GM23248 (cell line): ENCODE measurements around the gene WASF3. TPM values are rescaled to one million over a fixed set of nuclear protein-coding genes. Genes with fewer than 3 reads are reported as not detected.

Experiments used
- DNase-seq: peaks from one replicate; pipeline ENCODE4 v3.0.0-alpha.2; 2015
- H2AFZ ChIP-seq: fragments of 200-600 bp; sonication (generic); 2 replicates; pipeline ENCODE4 v1.6.1; 2016; ENCODE audit warnings: antibody characterized with exemption
- H3F3A ChIP-seq: fragments of 200-600 bp; sonication (generic); 2 replicates; pipeline ENCODE4 v1.6.1; 2016; ENCODE audit warnings: mild to moderate bottlenecking, antibody characterized with exemption, mixed run types; ENCODE audit not compliant: insufficient read depth
- H3K27ac ChIP-seq: fragments of 200-600 bp; sonication (generic); 2 replicates; pipeline ENCODE4 v1.5.1; 2016; ENCODE audit warnings: mild to moderate bottlenecking
- H3K27me3 ChIP-seq: fragments of 200-600 bp; sonication (generic); replicated peaks from 2 replicates; pipeline ENCODE4 v1.6.1; 2016; ENCODE audit warnings: mild to moderate bottlenecking; ENCODE audit not compliant: insufficient read depth
- H3K36me3 ChIP-seq: fragments of 200-600 bp; sonication (generic); 2 replicates; pipeline ENCODE4 v1.6.1; 2016; ENCODE audit warnings: low read depth, mild to moderate bottlenecking
- H3K4me1 ChIP-seq: fragments of 200-600 bp; sonication (generic); 2 replicates; pipeline ENCODE4 v1.6.1; 2016; ENCODE audit warnings: mild to moderate bottlenecking; ENCODE audit not compliant: insufficient read depth
- H3K4me2 ChIP-seq: fragments of 200-600 bp; sonication (generic); one replicate; pipeline ENCODE4 v1.6.1; 2016; ENCODE audit warnings: mild to moderate bottlenecking; ENCODE audit not compliant: unreplicated experiment
- H3K4me3 ChIP-seq: fragments of 200-600 bp; sonication (generic); 2 replicates; pipeline ENCODE4 v1.5.1; 2016; ENCODE audit warnings: mild to moderate bottlenecking
- H3K79me2 ChIP-seq: fragments of 200-600 bp; sonication (generic); 2 replicates; pipeline ENCODE4 v1.6.1; 2016; ENCODE audit warnings: mild to moderate bottlenecking; ENCODE audit not compliant: insufficient read depth
- H3K9ac ChIP-seq: fragments of 200-600 bp; sonication (generic); 2 replicates; pipeline ENCODE4 v1.6.1; 2016; ENCODE audit warnings: mild to moderate bottlenecking
- H3K9me2 ChIP-seq: fragments of 200-600 bp; sonication (generic); 2 replicates; pipeline ENCODE4 v1.6.1; 2016; ENCODE audit warnings: mixed run types, mild to moderate bottlenecking, moderate library complexity; ENCODE audit not compliant: insufficient read depth
- H3K9me3 ChIP-seq: fragments of 200-600 bp; sonication (generic); one replicate; pipeline ENCODE4 v1.6.1; 2017; ENCODE audit warnings: low read depth
- H4K20me1 ChIP-seq: fragments of 200-600 bp; sonication (generic); 2 replicates; pipeline ENCODE4 v1.6.0; 2016; ENCODE audit not compliant: insufficient read depth
- EZH2 ChIP-seq: fragments of 200-600 bp; sonication (generic); IDR thresholded peaks from 2 replicates; pipeline ENCODE4 v1.6.1; 2018; ENCODE audit warnings: antibody characterized with exemption, mild to moderate bottlenecking; ENCODE audit not compliant: insufficient read depth, poor library complexity, severe bottlenecking
- EZH2phosphoT487 ChIP-seq: fragments of 200-600 bp; sonication (generic); IDR thresholded peaks from 2 replicates; pipeline ENCODE4 v1.6.1; 2018; ENCODE audit warnings: antibody characterized with exemption, moderate library complexity, mild to moderate bottlenecking, low read depth; ENCODE audit not compliant: insufficient read depth
- WGBS, 2 experiments: methylation state at CpG; one replicate each; pipeline ENCODE4 v1.1.6; 2015 to 2017; ENCODE audit warnings: low lambda C conversion rate in 2 of 2, low coverage in 1 of 2; ENCODE audit errors: missing lambda C conversion rate in 2 of 2; 5-methylcytosine and 5-hydroxymethylcytosine counted together
- in situ Hi-C: fragments of 300-500 bp; cut with MboI; formaldehyde crosslinking; loops from 2 replicates; pipeline ENCODE4 v1.15.0; 2020
- polyA plus RNA-seq: library from polyadenylated mRNA; unstranded; fragments of >200 nt; fragmentation: Nextera tagmentation; extraction: Ambion mirVana; gene quantifications from 2 replicates; pipeline ENCODE4 v1.2.1, GENCODE V29; 2016
- total RNA-seq: library from RNA; depleted of rRNA; stranded (reverse); fragments of >200 nt; shearing (Covaris generic); gene quantifications from 2 replicates; pipeline ENCODE4 v1.2.3, GENCODE V29; 2014

Gene WASF3
- total and polyA plus RNA-seq, 2 experiments from 2014 or later, result 14.7 to 19.9 TPM

GRCh38 chr13:26709461-26709860, 152.0 kb downstream of the WASF3 start:
- no peak overlapping the region for H3K9ac ChIP-seq
- no peaks in the 10 kb centered on the region for H3K9me3 ChIP-seq
- no peak for DNase-seq
- no peak overlapping the region for H3K27ac ChIP-seq
- in situ Hi-C loops, result loop anchor here (25.0 kb wide), 1 partner anchor 1122 kb away; no protein-coding TSS in a partner anchor
- H2AFZ ChIP-seq, result no peak overlapping the region
- H3K36me3 ChIP-seq, result no peaks in the 10 kb centered on the region
- TF ChIP-seq EZH2 (no peak), EZH2phosphoT487 (no peak)
- H3K27me3 ChIP-seq, result peaks cover 7% of the 10 kb centered on the region; the same call in 1 of the 2 replicates
- H3F3A ChIP-seq, result no peaks in the 10 kb centered on the region
- no peaks in the 10 kb centered on the region for H3K9me2 ChIP-seq
- no peak overlapping the region for H3K4me3 ChIP-seq
- H4K20me1 ChIP-seq, result no peaks in the 10 kb centered on the region
- H3K79me2 ChIP-seq, result no peaks in the 10 kb centered on the region
- no peak overlapping the region for H3K4me2 ChIP-seq
- 74 to 78% methylated on average over 7 of the region's 7 CpGs for WGBS, 2 experiments
- no peaks in the 10 kb centered on the region for H3K4me1 ChIP-seq

- Histone ChIP-seq H3K4me3 (no peak overlapping the region), H3K4me1 (no peaks in the 10 kb centered on the region), H3K4me2 (no peak overlapping the region), H2AFZ (no peak overlapping the region), H3K27me3 (peaks cover 7% of the 10 kb centered on the region; the same call in 1 of the 2 replicates), H3K27ac (no peak overlapping the region), H4K20me1 (no peaks in the 10 kb centered on the region), H3K36me3 (no peaks in the 10 kb centered on the region), H3K79me2 (no peaks in the 10 kb centered on the region), H3K9me3 (no peaks in the 10 kb centered on the region), H3F3A (no peaks in the 10 kb centered on the region), H3K9me2 (no peaks in the 10 kb centered on the region), H3K9ac (no peak overlapping the region)
- in situ Hi-C loops, result loop anchor here (10.0 to 25.0 kb wide), 2 partner anchors 165 to 1123 kb away; no protein-coding TSS in a partner anchor
- 39 to 41% methylated on average over 13 of the region's 13 CpGs for WGBS, 2 experiments
- TF ChIP-seq EZH2 (no peak), EZH2phosphoT487 (no peak)
- no peak for DNase-seq
These were observed 152.7 kb downstream of the WASF3 start for GRCh38 chr13:26710166-26710565.

GRCh38 chr13:26711211-26711610, 153.7 kb downstream of the WASF3 start:
- DNase-seq, result no peak
- no peaks in the 10 kb centered on the region for H3F3A ChIP-seq
- no peak for TF ChIP-seq EZH2
- no peak for TF ChIP-seq EZH2phosphoT487
- no peaks in the 10 kb centered on the region for H3K9me3 ChIP-seq
- no peaks in the 10 kb centered on the region for H3K79me2 ChIP-seq
- no peaks in the 10 kb centered on the region for H3K36me3 ChIP-seq
- no peak overlapping the region for H3K4me3 ChIP-seq
- no peaks in the 10 kb centered on the region for H3K4me1 ChIP-seq
- in situ Hi-C loops, result loop anchor here (10.0 to 25.0 kb wide), 2 partner anchors 164 to 1124 kb away; no protein-coding TSS in a partner anchor
- peaks cover 7% of the 10 kb centered on the region; the same call in 1 of the 2 replicates for H3K27me3 ChIP-seq
- WGBS, 2 experiments, result 13 to 16% methylated on average over 4 of the region's 4 CpGs
- H3K27ac ChIP-seq, result no peak overlapping the region
- no peaks in the 10 kb centered on the region for H3K9me2 ChIP-seq
- H2AFZ ChIP-seq, result no peak overlapping the region
- H3K4me2 ChIP-seq, result no peak overlapping the region
- H4K20me1 ChIP-seq, result no peaks in the 10 kb centered on the region
- no peak overlapping the region for H3K9ac ChIP-seq

GRCh38 chr13:26713341-26713740, 155.9 kb downstream of the WASF3 start:
- Histone ChIP-seq H3K36me3 (no peaks in the 10 kb centered on the region), H3F3A (no peaks in the 10 kb centered on the region), H3K9me2 (no peaks in the 10 kb centered on the region), H3K79me2 (no peaks in the 10 kb centered on the region), H3K9me3 (no peaks in the 10 kb centered on the region), H3K27me3 (peaks cover 7% of the 10 kb centered on the region; the same call in 1 of the 2 replicates), H2AFZ (no peak overlapping the region), H3K4me2 (no peak overlapping the region), H3K4me3 (no peak overlapping the region), H3K9ac (no peak overlapping the region), H3K4me1 (no peaks in the 10 kb centered on the region), H3K27ac (no peak overlapping the region), H4K20me1 (no peaks in the 10 kb centered on the region)
- in situ Hi-C loops, result loop anchor here (10.0 to 25.0 kb wide), 2 partner anchors 161 to 1126 kb away; no protein-coding TSS in a partner anchor
- WGBS, 2 experiments, result 85 to 100% methylated on average over 1 of the region's 1 CpG
- no peak for DNase-seq
- TF ChIP-seq EZH2 (no peak), EZH2phosphoT487 (no peak)
